NCI-H345 (cell line): Measurements from ENCODE around the gene MYLK2.
A peak's percentile ranks its signal among the peaks of the same experiment; 100 is the strongest.

ENCODE experiments used
- DNase-seq: peaks from one replicate; lab custom pipeline; 2025; lab: John Stamatoyannopoulos, UW

The MYLK2 gene

DNA sequence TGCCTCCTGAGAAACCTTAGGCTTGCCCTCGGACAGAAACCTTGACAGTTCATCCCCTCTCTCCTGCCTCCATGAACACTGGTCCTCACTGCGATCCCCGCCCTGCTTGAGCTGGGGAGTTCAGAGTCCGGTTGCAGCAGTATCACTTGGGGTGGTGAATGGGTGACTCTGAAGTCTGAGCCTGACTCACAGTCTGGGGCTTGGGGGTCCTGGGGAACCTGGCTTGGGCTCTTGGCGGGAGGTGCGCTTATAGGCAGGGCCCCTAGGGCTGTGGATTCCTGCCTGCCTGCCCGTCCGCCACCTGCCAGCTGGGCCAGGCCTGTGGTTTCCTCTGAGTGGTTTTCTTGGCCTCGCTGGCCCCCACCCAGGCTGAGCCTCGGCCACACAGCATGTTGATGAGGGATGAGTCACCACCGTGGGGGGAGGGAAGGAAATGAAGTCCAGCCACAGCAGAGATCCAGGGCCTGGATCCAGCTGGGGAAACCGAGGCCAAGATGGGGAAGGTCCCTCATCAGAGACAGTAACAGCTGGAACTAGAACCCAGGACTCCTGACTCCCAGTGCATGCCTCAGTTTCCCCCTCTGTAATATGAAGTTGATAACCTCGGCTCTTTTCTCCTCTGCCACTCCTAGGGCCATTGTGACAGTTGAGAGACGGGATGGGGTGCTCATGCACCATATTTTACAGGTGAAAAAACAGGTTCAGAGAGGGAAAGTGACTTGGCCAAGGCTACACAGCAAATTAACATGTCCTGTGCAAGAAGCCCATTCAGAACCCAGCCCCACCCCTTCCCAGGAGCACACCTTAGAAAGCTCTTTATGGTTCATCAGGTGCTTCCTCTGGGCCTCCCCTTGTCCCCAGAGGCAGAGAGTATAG, 17.1 kb downstream of the MYLK2 start:
- DNase-seq: no peak

DNA sequence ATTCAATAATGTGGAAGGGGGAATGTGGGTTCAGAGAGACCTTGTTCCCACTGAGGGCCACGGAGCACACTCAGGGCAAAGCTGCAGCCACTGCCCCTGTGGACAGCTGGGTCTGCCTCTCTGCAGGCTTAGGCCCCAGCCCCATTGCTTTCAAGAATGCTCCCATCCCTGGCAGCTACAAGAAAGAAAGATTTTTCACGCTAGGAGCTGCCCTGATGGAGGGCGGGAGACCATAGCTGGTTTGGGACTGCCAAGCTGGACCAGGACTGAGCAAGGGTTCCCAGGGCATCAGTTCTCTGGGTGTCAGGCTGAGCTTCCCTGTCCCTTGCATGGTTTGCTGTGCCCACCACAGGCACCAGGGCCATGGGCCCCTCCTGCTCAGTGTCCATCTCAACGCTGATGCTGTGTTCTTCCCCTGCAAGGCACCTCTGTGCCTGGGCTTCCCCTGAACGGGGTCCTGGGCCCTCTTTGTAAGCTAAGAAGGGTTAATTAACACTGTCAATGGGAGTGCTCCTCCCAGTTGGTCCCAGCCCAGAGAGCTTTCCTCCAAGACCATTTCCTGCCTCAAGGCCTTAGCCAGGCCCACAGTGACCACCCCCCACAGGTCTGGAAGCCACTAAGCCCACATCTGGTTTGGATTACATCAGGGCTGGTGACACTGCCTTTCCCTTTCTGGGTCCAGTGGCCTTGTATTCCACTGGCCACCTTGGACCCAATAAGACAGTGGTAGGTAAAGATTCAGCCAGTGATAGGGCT, 17.9 kb downstream of the MYLK2 start:
- DNase-seq: no peak

DNA sequence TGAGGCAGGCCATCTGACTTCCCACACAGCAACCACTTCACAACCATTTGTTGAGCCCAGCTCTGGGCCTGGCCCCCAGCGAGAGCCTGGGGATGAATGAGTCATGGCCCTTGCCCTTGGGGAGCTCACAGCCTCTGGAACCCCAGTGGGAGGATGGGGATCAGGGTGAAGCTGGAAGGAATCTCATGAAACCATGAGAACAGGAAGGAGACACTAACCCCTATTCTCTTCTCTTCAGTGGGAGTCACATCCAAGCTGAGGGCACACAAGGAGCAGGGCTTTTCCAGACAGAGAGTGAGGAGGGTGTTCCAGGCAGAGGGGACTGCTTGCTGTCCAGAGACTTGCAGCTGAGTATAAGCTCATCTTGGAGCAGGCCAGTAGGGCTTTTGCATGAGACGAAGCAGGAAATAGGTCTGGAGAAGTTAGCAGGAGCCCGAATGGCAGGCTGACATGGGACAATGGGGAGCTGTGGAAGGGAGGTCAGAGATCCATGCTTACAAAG, 18.8 kb downstream of the MYLK2 start:
- DNase-seq: no peak

DNA sequence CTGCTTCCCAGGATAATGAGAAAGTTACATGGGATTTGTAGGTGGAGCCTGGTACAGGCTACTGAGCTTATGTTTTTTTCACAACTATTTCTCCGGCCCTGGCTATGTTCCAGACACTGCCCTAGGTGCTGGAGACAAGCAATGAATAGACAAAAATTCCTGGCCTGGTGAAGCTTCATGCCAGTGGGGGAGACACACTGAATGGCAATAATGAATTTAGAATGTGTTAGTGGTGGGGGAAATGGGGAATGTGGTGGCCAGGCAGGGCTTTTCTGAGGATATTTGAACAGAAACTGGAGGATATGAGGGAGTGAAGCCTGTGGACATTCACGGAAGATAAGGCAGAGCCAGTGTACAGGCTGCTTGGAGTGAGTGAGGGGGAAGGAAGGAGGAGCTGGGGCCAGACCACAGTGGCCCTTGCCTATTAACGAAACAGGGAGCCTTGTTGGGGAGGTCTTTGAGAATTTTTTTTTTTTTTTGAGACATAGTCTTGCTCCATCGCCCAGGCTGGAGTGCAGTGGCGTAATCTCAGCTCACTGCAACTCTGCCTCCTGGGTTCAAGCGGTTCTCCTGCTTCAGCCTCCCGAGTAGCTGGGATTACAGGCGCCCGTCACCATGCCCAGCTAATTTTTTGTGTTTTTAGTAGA, 19.6 kb downstream of the MYLK2 start:
- no peak for DNase-seq

DNA sequence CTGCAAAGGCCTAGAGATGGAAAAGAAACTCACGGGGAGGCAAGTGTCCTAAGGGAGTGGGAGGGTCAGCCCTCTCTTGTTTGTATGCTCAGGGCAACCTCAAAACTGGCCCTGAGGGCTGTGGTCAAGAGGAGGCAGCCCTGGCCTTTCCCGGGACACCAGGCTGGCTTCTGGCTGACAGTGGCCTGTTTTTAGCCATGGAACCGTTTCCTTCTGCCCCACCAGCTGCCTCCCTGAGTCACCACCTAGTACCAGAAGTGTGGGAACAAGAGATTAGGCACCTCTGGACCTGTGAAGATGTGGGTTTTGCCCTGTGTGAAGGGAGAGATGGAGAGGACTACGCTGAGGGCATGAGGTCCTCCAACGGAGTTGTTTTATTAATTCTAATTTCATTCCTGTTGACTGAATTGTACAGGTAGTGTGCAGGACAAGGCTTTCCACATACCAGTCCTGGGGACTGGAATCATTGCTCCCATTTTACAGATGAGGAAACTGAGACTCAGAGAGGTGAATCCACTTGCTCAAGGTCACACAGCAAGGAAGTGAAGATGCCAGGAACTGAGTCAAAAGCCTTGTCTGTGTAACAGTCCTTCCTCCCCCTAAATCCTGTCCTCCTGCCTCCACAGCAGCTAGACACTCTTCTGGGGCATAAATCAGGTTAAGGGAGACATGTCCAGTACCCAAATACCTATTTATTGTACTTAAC, 20.8 kb downstream of the MYLK2 start:
- DNase-seq: no peak

DNA sequence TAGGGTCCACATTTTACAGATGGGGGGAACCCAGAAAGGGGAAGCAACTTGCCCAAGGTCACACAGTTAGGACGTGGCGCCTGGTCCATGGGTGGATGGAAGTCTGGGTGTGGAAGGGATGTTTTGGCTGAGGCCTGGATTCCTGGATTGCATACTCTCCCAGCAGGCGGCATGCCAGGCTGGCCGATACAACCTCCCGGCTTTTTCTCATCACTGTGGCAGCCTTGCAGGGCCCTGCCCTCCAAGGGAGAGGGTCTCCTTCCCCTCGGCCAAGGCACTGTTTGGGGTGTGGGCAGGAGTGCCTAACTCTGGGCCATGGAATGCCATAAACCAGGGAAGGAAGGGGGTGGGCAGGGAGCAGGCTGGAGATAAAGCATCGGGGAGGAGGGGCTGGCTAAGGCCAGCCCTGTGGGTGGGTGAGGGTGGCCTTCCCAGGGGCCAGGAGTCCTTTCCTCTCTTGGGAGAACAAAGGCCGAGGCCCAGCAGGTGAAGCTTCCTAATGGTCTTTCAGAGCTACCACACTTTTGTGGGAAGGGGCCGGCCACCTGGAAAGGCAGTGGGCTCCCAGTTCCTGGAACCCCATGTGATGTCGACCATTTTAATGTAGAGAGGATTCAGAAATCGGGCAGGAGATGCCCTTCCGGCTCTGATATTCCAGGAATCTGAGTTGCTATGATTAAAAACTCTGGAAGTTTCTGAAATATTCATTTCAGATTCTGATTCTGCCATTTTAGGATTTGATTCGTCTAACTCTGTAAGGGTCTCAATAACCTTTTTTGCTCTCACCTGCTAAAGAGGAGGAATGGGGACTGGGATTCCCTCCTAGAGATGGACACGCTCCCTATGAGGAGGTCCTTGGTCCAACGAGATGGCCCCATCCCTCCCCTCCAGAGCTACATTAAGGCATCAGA, 22.0 kb downstream of the MYLK2 start:
- DNase-seq: no peak

DNA sequence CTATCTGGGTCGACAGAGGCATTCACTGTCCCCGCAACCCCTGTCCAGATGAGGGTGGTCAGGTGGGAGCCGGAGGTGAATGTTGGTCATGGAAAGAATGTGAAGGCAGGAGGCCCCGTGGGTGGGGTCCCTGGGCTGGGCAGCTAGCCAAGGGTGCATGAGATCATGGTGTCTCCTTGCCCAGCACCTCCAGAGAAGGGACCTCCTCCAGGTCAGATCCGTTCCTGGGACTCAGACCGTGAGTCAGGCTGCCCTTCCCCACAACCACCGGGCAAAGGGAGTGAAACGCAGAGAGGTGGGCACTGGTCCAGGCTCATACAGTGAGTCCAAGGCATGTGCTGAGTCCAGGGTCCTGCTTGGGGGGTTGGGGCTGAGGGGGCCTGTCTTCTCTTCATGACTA, 22.8 kb downstream of the MYLK2 start:
- DNase-seq: no peak

DNA sequence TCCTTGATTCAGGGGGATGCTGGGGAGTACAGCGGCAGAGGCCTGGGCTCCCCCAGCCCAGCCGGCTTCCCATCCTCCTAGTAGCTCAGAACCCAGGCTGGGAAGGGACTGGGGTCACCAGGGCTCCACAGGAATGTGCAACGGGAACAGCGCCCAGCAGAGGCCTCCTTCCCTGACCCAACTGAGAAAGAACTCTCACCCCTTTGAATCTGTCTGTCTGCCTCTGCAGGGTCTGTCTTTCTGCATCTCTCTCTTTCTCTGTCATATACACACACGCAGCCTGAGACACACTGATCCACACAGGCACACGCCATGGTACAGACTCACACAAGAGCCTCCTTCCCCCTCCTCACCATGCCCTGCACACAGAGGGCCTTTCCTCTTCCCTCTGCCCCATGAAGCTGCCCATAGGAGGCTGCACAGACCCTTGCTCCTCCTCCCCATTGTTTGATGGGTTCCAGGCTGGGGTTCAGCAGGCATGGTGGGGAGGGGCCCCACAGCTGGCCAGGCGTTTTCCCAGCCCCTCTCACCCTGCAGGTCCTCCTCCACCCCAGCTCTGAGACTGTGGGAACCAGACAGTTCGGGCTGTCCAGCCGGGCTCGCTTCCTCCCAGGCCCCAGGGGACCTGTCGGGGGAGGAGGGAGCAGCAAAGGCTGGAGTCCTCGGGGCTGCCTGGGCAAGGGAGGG, 23.5 kb downstream of the MYLK2 start:
- DNase-seq: no peak

DNA sequence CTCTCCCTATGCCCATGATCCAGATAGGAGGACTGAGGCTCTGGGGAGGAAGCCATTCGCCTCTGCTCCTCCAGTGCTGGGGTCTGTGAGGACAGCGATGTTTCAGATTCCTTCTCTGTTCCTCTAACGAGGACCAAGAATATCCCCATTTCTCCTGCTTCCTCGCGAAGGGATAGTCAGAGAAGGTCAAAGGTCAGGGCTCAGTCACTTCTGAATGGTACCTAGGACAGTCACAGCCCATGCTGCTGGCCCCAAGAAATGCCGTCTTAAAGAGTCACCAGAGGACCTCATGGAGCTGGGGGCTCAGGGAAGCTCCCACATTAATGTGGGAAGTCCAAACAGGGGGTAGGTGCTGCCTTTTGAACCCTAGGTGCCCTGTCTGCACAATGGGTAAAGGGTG, 24.1 kb downstream of the MYLK2 start:
- no peak for DNase-seq

DNA sequence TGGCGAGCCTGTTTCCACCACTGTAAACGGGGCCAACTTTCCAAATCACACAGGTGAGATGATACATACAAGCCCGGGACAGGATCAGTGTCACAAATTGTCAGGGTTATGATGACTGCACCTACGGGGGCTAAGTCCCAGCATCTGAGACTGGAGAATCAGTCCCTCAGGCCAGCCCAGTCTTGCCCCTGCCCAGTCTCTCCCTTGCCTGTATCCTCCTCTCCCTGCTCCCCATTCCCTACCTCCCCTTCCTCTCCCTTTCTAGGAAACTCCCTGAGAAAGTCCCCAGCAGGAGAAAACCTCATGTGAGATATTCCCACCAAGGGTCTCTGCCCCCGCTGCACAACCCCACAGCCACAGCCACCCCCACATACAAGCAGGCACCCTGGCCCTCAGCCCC, 24.7 kb downstream of the MYLK2 start:
- DNase-seq: no peak

DNA sequence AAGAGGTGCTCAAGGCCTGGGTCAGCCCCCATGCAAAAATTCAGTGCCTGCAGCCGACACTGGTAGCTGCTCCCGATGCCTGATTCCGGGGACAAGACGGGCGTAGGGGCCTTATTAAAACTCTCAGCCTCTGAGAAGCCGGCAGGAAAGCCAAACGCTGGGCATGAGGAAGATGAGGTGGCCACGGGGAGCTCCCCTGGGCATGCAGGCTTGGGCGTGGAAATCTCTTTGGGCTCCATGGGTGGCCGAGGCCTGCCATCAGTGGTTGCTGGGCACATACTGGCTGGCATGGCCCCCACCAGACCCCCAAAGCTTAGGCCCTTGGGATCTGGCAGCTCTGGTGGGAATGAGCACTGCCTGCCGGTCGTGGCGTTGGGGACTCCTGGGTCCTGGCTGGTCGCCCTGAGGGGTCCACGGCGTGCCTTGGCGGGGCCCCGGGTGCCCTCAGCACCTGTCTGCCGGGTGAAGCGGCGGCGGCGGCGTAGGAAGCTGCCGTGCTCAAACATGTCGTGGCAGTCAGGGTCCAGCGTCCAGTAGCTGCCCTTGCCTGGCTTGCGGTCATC, 25.7 kb downstream of the MYLK2 start:
- DNase-seq: no peak

DNA sequence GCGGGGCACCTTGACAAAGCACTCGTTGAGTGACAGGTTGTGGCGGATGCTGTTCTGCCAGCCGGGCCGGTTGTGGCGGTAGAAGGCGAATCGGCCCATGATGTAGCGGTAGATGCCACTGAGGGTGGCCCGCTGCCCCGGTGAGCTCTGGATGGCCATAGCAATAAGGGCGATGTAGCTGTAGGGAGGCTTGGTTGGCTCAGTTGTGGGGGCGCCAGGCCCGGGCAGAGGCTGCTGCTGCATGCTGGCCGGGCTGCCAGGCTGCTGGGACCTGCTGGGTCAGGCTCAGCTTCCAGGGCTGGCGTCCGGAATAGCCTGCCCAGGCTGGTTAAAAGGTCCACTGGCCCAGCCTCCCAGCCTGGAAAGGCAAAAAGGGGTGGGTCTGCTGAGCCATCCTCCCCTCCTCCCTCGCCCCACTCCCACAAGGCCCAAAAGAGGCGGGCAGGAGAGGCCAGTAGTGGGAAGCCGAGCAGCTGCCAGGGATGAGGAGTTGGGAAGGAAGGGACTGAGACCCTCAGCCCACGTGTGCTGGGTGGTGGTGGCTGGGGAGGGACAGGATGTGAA, 26.2 kb downstream of the MYLK2 start, which contains the start of gene FOXS1:
TSS of gene FOXS1 (minus strand) at position 305 of the 564 bp plus-strand sequence. CDS start at position 243, 62 bp downstream.
- no peak for DNase-seq

DNA sequence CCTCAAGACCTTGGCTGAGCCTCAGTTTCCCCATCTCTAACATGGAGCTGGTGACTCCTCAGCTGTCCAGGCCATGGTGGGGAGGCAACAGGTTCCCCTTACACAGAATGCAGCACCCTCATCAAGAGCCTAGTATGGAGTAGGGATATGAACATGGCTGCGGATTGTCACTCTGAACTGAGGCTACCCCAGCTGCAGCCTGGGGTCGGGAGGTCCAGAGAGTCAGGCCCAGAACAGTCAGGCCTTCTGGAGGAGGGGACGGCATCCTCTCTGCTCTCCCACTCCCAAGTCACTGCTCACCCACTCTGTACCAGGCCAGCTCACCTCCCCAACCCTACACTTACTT, 27.6 kb downstream of the MYLK2 start:
- no peak for DNase-seq

DNA sequence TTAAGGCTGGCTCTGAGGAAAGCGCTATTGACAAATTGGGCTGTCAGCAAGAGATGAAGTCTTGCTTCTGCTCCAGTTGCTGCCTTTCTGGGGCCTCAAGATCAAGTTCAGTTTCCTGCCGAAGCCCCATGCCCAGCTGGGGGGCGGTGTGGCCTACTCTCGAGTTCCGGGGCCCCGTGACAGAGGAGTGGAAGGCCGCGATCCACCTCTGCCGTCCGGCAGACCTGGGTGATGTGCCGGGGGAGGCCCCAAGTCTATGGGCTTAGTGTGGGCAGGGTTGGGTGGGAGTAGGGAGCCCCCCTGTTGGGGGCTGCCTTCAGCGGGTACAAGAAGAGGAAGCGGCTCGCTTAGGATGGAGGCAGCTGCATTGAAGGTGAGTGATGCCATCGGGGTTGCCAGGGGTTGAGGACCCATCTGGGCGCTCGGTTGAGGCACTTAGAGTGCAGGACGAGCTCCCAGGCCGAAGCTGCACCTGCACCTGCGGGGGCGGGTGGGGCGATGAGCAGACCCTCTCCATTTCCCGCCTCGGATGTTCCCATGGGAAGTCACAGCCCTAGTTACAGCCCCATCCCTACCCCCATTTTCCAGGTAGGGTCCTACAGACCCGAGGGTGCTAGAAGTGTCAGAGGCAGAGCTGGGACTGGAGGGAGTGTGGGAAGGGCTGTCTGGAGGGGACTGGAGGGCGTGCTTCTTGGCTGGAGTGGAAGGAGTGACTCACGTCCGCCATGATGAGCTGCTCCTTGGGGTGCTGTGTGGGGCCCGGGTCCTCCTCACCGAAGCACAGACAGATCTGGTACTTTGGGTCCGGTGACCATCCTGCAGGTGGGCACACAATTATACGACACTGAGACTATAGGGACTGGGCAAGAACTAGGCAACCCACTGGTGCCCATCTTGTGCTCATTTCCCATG, 29.2 kb downstream of the MYLK2 start:
- no peak for DNase-seq

DNA sequence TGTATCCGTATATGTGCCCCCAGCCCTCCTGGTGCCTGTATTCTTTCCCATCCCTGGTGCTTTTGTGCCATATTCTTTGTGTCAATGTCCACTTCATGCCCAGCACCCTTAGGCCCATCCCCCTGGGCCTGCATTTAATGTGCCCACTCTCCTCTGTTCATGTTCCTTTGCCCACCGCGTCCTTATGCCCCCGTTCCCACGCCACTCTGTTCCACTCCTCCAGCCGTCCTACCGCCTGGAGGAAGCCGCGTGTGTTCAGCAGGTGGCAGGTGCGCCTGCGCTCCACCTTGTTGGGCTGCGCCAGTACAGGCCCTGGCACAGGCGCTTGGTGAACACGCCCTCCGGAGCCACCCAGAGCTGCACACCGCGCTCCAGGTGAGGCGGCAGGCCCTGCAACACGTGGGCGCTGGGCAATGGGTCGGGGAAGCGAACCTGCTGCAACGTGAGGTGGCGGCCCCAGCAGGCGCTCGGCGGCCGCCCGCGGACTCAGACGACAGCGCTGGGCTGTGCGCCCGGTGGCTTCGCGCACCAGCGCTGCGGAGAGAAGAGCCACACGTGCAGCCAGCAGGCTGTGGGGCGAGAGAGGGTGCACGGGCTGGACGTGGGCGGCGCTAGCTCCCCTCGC, 30.3 kb downstream of the MYLK2 start:
- DNase-seq: peak; percentile 88

DNA sequence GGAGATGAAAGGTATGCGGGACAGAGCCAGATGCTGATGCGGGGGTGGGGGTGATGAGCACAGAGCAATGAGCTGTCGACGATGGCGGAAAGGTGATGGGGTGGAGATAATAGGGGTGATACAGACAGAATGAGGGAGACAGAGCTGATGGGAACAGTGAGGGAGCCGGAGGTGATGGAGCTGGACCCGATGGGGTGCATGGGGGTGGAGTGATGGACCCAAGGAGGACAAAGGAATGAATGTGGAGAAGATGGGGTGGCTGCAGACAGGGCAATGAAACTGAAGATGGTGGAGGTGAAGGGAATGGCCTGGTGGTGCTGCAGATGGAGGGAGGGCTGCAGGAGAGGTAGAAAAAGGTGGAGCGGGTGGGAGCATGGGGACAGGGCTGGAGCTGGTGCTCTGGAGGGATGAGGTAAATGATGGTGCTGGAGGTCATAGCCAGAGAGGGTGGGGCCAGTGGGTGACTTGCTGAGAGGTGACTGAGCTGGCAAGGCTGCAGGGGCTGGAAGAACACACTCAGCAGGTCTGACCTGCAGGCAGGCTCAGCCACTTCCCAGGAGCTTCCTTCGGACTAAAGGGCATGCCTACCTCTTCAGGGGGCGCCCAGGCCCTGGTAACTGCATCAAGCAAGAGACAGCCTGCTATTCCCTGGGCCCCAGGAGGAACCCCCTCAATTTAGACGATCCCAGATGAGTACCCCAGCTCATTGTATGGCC, 32.2 kb downstream of the MYLK2 start:
- no peak for DNase-seq

DNA sequence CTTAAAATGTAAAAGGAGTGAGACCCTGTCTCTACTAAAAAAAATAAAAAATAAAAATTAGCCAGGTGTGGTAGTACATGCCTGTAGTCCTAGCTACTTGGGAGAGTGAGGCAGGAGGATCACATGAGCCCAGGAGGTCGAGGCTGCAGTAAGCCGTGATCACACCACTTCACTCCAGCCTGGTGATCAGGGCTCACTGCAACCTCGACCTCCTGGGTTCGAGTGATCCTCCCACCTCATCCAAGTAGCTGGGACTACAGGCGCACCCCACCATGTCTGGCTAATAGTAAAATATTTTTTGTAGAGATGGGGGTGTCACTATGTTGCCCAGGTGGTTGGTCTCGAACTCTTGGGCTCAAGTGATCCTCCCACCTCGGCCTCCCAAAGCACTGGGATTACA, 34.3 kb downstream of the MYLK2 start:
- no peak for DNase-seq
